ENCODE results near the gene CTXN3. TPM values are rescaled to one million over a fixed set of nuclear protein-coding genes. Genes with fewer than 3 reads are reported as not detected.

CTXN3 gene
- total and polyA plus RNA-seq, 10 of the 15 experiments (the other 5 are each of a cell fraction or from before 2014, with no cell fraction given): not detected

DNA sequence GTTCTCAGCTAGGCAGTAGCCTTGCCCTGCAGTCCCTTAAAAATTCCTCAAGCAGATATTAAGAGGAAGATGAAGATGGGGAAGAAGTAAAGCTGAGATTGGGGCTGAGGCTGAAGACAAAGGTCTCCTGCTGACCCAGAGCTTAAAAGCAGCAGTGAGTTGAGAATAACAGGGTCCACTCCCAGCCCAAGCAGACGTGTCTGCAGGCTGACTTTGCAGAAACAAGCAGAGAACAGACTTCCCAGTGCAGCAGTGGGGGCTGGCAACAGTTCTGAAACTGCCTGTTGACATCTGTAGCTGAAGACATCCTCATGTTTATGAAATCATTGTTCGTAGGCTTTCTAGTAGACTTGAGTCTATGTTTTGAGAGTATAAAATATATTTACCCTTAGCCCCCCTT lies 1.1 kb downstream of the CTXN3 start (continued):
- TF ChIP-seq, protein P1, sequence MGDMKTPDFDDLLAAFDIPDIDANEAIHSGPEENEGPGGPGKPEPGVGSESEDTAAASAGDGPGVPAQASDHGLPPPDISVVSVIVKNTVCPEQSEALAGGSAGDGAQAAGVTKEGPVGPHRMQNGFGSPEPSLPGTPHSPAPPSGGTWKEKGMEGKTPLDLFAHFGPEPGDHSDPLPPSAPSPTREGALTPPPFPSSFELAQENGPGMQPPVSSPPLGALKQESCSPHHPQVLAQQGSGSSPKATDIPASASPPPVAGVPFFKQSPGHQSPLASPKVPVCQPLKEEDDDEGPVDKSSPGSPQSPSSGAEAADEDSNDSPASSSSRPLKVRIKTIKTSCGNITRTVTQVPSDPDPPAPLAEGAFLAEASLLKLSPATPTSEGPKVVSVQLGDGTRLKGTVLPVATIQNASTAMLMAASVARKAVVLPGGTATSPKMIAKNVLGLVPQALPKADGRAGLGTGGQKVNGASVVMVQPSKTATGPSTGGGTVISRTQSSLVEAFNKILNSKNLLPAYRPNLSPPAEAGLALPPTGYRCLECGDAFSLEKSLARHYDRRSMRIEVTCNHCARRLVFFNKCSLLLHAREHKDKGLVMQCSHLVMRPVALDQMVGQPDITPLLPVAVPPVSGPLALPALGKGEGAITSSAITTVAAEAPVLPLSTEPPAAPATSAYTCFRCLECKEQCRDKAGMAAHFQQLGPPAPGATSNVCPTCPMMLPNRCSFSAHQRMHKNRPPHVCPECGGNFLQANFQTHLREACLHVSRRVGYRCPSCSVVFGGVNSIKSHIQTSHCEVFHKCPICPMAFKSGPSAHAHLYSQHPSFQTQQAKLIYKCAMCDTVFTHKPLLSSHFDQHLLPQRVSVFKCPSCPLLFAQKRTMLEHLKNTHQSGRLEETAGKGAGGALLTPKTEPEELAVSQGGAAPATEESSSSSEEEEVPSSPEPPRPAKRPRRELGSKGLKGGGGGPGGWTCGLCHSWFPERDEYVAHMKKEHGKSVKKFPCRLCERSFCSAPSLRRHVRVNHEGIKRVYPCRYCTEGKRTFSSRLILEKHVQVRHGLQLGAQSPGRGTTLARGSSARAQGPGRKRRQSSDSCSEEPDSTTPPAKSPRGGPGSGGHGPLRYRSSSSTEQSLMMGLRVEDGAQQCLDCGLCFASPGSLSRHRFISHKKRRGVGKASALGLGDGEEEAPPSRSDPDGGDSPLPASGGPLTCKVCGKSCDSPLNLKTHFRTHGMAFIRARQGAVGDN (IDR thresholded peaks at IDR 0.05): no peak
- TF ChIP-seq RFX5 (IDR thresholded peaks at IDR 0.05; ENCODE audit: low read depth, low read length): no peak
- TF ChIP-seq, protein P2, sequence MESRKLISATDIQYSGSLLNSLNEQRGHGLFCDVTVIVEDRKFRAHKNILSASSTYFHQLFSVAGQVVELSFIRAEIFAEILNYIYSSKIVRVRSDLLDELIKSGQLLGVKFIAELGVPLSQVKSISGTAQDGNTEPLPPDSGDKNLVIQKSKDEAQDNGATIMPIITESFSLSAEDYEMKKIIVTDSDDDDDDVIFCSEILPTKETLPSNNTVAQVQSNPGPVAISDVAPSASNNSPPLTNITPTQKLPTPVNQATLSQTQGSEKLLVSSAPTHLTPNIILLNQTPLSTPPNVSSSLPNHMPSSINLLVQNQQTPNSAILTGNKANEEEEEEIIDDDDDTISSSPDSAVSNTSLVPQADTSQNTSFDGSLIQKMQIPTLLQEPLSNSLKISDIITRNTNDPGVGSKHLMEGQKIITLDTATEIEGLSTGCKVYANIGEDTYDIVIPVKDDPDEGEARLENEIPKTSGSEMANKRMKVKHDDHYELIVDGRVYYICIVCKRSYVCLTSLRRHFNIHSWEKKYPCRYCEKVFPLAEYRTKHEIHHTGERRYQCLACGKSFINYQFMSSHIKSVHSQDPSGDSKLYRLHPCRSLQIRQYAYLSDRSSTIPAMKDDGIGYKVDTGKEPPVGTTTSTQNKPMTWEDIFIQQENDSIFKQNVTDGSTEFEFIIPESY (IDR thresholded peaks at IDR 0.05): no peak

DNA sequence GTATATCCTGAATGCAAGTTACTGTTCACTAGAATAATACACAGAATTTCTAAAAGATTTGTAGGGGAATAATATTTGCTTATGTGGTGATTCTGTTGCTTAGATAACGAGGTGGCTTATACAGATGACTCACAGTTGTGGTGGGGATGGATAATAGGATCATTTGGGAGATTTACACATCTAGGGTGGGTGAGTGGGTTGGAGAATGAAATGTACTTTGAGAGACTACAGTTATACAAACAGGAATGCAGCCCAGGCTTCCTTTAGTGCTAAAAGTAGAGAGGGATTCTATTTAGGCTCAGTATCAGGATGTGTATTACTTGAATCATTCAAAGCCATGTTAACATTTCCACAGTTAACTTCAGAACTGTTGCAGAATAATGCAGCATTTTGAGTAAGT lies 1.8 kb downstream of the CTXN3 start:
- Histone ChIP-seq H3K79me2 (ENCODE audit: control insufficient read depth, insufficient read depth, low read length) (no peaks in the 10 kb centered on the region), H3K27me3 (replicated peaks in 1 of 2; ENCODE audit: control insufficient read depth in 2 of 2, insufficient read depth in 2 of 2, low read length in 1 of 2) (no peaks in the 10 kb centered on the region), H3K4me3 (no peak overlapping the region), H4K20me1 (ENCODE audit: control insufficient read depth, insufficient read depth) (no peaks in the 10 kb centered on the region), H3K36me3 (ENCODE audit: control insufficient read depth in 2 of 2, insufficient read depth in 2 of 2, low read length in 1 of 2) (no peaks in the 10 kb centered on the region), H3K4me1 (ENCODE audit: control insufficient read depth, insufficient read depth, low read length) (no peaks in the 10 kb centered on the region), H2AFZ (ENCODE audit: control insufficient read depth, low read depth, low read length) (no peak overlapping the region), H3K9ac (ENCODE audit: control insufficient read depth, insufficient read depth, low read length) (no peak overlapping the region), H3K4me2 (ENCODE audit: control insufficient read depth, insufficient read depth) (no peak overlapping the region), H3K27ac (ENCODE audit: control insufficient read depth, insufficient read depth) (no peak overlapping the region), H3K9me3 (replicated peaks; ENCODE audit: control insufficient read depth, insufficient read depth, low read length) (no peaks in the 10 kb centered on the region)
- intact Hi-C loops (cut with micrococcal nuclease; ENCODE audit: unreplicated experiment) (loop anchor here (5.0 kb wide), 1 partner anchor 83 kb away; no protein-coding TSS in a partner anchor), in situ Hi-C loops (cut with MboI) (no loop called here)
- 0% methylated on average over 1 of the region's 1 CpG for WGBS (ENCODE audit: insufficient coverage, insufficient replicate concordance, low lambda C conversion rate, missing lambda C conversion rate)
- TF ChIP-seq IRF4 (IDR thresholded peaks at IDR 0.05; ENCODE audit: low read depth, low read length) (no peak), KDM1A (IDR thresholded peaks at IDR 0.05; ENCODE audit: borderline replicate concordance) (no peak)
- TF ChIP-seq, protein P3, sequence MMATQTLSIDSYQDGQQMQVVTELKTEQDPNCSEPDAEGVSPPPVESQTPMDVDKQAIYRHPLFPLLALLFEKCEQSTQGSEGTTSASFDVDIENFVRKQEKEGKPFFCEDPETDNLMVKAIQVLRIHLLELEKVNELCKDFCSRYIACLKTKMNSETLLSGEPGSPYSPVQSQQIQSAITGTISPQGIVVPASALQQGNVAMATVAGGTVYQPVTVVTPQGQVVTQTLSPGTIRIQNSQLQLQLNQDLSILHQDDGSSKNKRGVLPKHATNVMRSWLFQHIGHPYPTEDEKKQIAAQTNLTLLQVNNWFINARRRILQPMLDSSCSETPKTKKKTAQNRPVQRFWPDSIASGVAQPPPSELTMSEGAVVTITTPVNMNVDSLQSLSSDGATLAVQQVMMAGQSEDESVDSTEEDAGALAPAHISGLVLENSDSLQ (IDR thresholded peaks at IDR 0.05): no peak
- ChIA-PET CTCF (interaction anchor here (1.5 kb wide), 1 partner anchor 87 kb away, joined by 3 read pairs; no protein-coding TSS in a partner anchor), POLR2A (no interaction called here), RAD21 (ENCODE audit: unreplicated experiment) (no interaction called here), SMC1A (ENCODE audit: uncharacterized antibody, unreplicated experiment) (interaction anchor here (0.7 to 1.7 kb wide), 4 partner anchors 18 to 62 kb away, joined by 3 to 4 read pairs (median 3); no protein-coding TSS in a partner anchor)
- FAIRE-seq: no peak
- no peak for ATAC-seq
- BruUV-seq (replicated peaks): no TSS peak
- DNase-seq (ENCODE audit: low read depth, low spot score): no peak
